Endothelial cell of umbilical vein (primary cell): ENCODE data around the gene LRRC7. TPM values are rescaled to one million over a fixed set of nuclear protein-coding genes. Genes with fewer than 3 reads are reported as not detected.

Experiments used
- BruUV-seq: library from RNA; stranded (reverse); fragments of 400-500 nt; replicated peaks from 2 replicates; lab custom pipeline; 2021; lab: Mats Ljungman, UMichigan
- CTCF ChIA-PET: fragments of 300-600, 350-600 bp; sonication (Branson Sonifier 250); formaldehyde crosslinking; loops from one replicate; lab custom pipeline; 2021; ENCODE audit warnings: antibody characterized with exemption, inconsistent platforms; lab: Charles Lee
- POLR2A ChIA-PET: fragments of 300-600, 350-600 bp; sonication (Branson Sonifier 250); formaldehyde crosslinking; loops from one replicate; lab custom pipeline; 2021; ENCODE audit warnings: antibody characterized with exemption, inconsistent platforms; lab: Charles Lee
- DNase-seq: peaks from one replicate; pipeline ENCODE4 v3.0.0-alpha.2; 2011; ENCODE audit warnings: low read depth, low spot score
- FAIRE-seq: peaks from 2 replicates; lab custom pipeline; 2011; peaks lifted over from hg19 to GRCh38; lab: Jason Lieb, UNC
- H2AFZ ChIP-seq: 2 replicates; pipeline ENCODE4 v1.6.0; 2012; ENCODE audit warnings: low read depth, low read length, control low read depth, inconsistent platforms
- H3K27ac ChIP-seq: 2 replicates; pipeline ENCODE4 v1.5.1; 2011; ENCODE audit warnings: low read depth, mild to moderate bottlenecking, control low read depth, low read length, moderate library complexity; ENCODE audit not compliant: insufficient read depth
- H3K27me3 ChIP-seq, 2 experiments: 2 replicates each; pipeline versions ENCODE4 v1.6.0 to v1.6.1; 2011; ENCODE audit warnings: low read length in 2 of 2, mixed read lengths in 1 of 2; ENCODE audit not compliant: control insufficient read depth in 2 of 2, insufficient read depth in 2 of 2
- H3K36me3 ChIP-seq, 2 experiments: 2 replicates in 1 of 2; 3 replicates in 1 of 2; pipeline ENCODE4 v1.5.1; 2011; ENCODE audit warnings: low read length in 2 of 2, mild to moderate bottlenecking in 1 of 2, moderate library complexity in 1 of 2; ENCODE audit not compliant: control insufficient read depth in 2 of 2, insufficient read depth in 2 of 2; ENCODE audit errors: extremely low read depth in 1 of 2
- H3K4me1 ChIP-seq: 3 replicates; pipeline ENCODE4 v1.5.1; 2011; ENCODE audit warnings: mild to moderate bottlenecking, low read length; ENCODE audit not compliant: control insufficient read depth, insufficient read depth; ENCODE audit errors: extremely low read depth
- H3K4me2 ChIP-seq: 2 replicates; pipeline ENCODE4 v1.6.1; 2011; ENCODE audit warnings: low read length, control low read depth, mixed read lengths; ENCODE audit not compliant: insufficient read depth
- H3K4me3 ChIP-seq, 3 experiments: fragments of 200-600 bp in 1 of 3; sonication (generic), shearing (Covaris generic) in 1 of 3; replicated peaks in 1 of 3; 2 replicates each; pipeline ENCODE4 v1.5.1; 2011 to 2016; ENCODE audit warnings: control low read depth in 3 of 3, low read length in 3 of 3, mild to moderate bottlenecking in 2 of 3, inconsistent platforms in 1 of 3, low read depth in 1 of 3, moderate library complexity in 1 of 3; ENCODE audit not compliant: insufficient read depth in 1 of 3
- H3K79me2 ChIP-seq: 2 replicates; pipeline ENCODE4 v1.6.0; 2012; ENCODE audit warnings: low read length, inconsistent platforms; ENCODE audit not compliant: control insufficient read depth, insufficient read depth
- H3K9ac ChIP-seq: replicated peaks from 2 replicates; pipeline ENCODE3; 2011; ENCODE audit warnings: low read length, control low read depth; ENCODE audit not compliant: insufficient read depth; ENCODE audit errors: extremely low read depth
- H3K9me1 ChIP-seq: replicated peaks from 3 replicates; pipeline ENCODE4 v1.6.0; 2011; ENCODE audit warnings: mild to moderate bottlenecking, low read length; ENCODE audit not compliant: control insufficient read depth, insufficient read depth; ENCODE audit errors: extremely low read depth
- H3K9me3 ChIP-seq: replicated peaks from 2 replicates; pipeline ENCODE4 v1.5.1; 2012; ENCODE audit warnings: low read length, inconsistent platforms; ENCODE audit not compliant: control insufficient read depth, insufficient read depth
- H4K20me1 ChIP-seq: replicated peaks from 2 replicates; pipeline ENCODE3; 2011; ENCODE audit warnings: mild to moderate bottlenecking, low read length; ENCODE audit not compliant: control insufficient read depth, insufficient read depth; ENCODE audit errors: extremely low read depth
- EZH2 ChIP-seq: IDR thresholded peaks from 2 replicates; pipeline ENCODE4 v1.6.1; 2012; ENCODE audit warnings: borderline replicate concordance, low read depth, mild to moderate bottlenecking, moderate library complexity, low read length, inconsistent platforms; ENCODE audit not compliant: severe bottlenecking
- FOS ChIP-seq: IDR thresholded peaks from 2 replicates; pipeline ENCODE4 v1.6.1; 2011; ENCODE audit warnings: mild to moderate bottlenecking, low read length, moderate library complexity, borderline replicate concordance; ENCODE audit not compliant: insufficient read depth
- GATA2 ChIP-seq: IDR thresholded peaks from 2 replicates; pipeline ENCODE4 v1.7.0; 2011; ENCODE audit warnings: low read depth, mild to moderate bottlenecking, moderate library complexity, mixed read lengths, low read length; ENCODE audit not compliant: insufficient read length, insufficient read depth
- JUN ChIP-seq: IDR thresholded peaks from 2 replicates; pipeline ENCODE4 v1.6.1; 2011; ENCODE audit warnings: borderline replicate concordance, low read depth; ENCODE audit not compliant: insufficient read length, insufficient read depth
- MYC ChIP-seq: IDR thresholded peaks from one replicate; pipeline ENCODE4 v1.6.1; 2011; ENCODE audit warnings: mild to moderate bottlenecking, low read depth, low read length
- POLR2A ChIP-seq: IDR thresholded peaks from 2 replicates; pipeline ENCODE4 v1.6.1; 2012; ENCODE audit warnings: low read depth, mild to moderate bottlenecking, control low read depth, low read length
- POLR2AphosphoS5 ChIP-seq: IDR thresholded peaks from 2 replicates; pipeline ENCODE4 v1.6.1; 2012; ENCODE audit warnings: low read depth, mild to moderate bottlenecking, control low read depth, low read length, moderate library complexity; ENCODE audit not compliant: insufficient read depth
- dilution Hi-C: fragments of 300-500 bp; cut with MboI; formaldehyde crosslinking; loops from one replicate; pipeline ENCODE4 v1.15.0; 2019; ENCODE audit warnings: low sequenced_read_pairs; ENCODE audit not compliant: extremely low pct_ligation_motif_present
- intact Hi-C: fragments of 100-400 bp; cut with micrococcal nuclease; formaldehyde crosslinking; loops from one replicate; pipeline ENCODE4 v1.10.0; 2022
- polyA plus RNA-seq, 4 experiments: library from polyadenylated mRNA; depleted of rRNA in 3 of 4; stranded (reverse) in 3 of 4; unstranded in 1 of 4; fragments of >200 nt; gene quantifications; 2 replicates each; pipeline versions ENCODE4 v1.2.1 to v1.2.3, GENCODE V29; 2011 to 2012; ENCODE audit warnings: missing spikeins in 1 of 4
- total RNA-seq: library from RNA; stranded (reverse); gene quantifications from 2 replicates; pipeline ENCODE4 v1.2.3, GENCODE V29; 2021
- TF ChIP-seq, protein P1 (sequence below), 2 donors: IDR thresholded peaks; 1 replicate in 1 of 2; 2 replicates in 1 of 2; pipeline ENCODE4 v1.5.1; 2011; ENCODE audit warnings: low read length in 2 of 2, mild to moderate bottlenecking in 2 of 2, moderate library complexity in 2 of 2, control low read depth in 1 of 2, inconsistent platforms in 1 of 2, low read depth in 1 of 2; ENCODE audit not compliant: insufficient read depth in 1 of 2; ENCODE audit errors: extremely low read depth in 1 of 2
- TF ChIP-seq, protein P2 (sequence below): IDR thresholded peaks from 2 replicates; pipeline ENCODE4 v1.6.1; 2011; ENCODE audit not compliant: insufficient read depth, insufficient read length

The LRRC7 gene
- total and polyA plus RNA-seq, 2 donors (not counting 3 experiments of a cell fraction or from before 2014, with no cell fraction given), result 0.11 to 0.58 TPM

DNA sequence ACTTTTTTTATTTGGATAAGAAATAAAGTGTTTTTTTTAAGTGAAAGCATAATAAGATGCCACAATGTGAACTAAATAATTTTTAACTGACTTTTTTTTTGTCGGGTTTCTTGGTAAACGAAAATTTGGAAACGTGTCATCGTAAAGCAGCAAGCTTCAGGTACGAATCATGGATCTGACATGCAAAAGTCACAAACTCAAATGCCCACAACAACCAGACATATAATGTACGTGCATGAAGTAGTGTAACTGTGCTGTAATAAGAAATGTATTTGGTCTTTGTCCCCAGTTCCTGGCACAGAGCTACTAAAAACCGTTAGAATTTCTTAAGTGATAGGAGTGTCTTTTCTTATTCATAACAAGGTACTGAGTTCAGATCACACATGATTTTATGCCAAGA is 44.3 kb upstream of the LRRC7 start:
- H3K4me3 ChIP-seq, result no peak overlapping the region
- H3K4me1 ChIP-seq, result no peaks in the 10 kb centered on the region
- H3K36me3 ChIP-seq, result no peaks in the 10 kb centered on the region
- no peak overlapping the region for H2AFZ ChIP-seq
- intact Hi-C loops, result no loop called here
- H3K4me2 ChIP-seq, result no peak overlapping the region
- CTCF ChIA-PET, result interaction anchor here (1.6 kb wide), 1 partner anchor 9 kb away, joined by 5 read pairs; no protein-coding TSS in a partner anchor
- H3K9me1 ChIP-seq, result no peaks in the 10 kb centered on the region
- no peak overlapping the region for H3K27ac ChIP-seq
- dilution Hi-C loops, result no loop called here
- H3K9me3 ChIP-seq, result no peaks in the 10 kb centered on the region
- H3K79me2 ChIP-seq, result no peaks in the 10 kb centered on the region
- no peak for TF ChIP-seq POLR2A
- no peak for TF ChIP-seq MYC
- TF ChIP-seq, protein P1, sequence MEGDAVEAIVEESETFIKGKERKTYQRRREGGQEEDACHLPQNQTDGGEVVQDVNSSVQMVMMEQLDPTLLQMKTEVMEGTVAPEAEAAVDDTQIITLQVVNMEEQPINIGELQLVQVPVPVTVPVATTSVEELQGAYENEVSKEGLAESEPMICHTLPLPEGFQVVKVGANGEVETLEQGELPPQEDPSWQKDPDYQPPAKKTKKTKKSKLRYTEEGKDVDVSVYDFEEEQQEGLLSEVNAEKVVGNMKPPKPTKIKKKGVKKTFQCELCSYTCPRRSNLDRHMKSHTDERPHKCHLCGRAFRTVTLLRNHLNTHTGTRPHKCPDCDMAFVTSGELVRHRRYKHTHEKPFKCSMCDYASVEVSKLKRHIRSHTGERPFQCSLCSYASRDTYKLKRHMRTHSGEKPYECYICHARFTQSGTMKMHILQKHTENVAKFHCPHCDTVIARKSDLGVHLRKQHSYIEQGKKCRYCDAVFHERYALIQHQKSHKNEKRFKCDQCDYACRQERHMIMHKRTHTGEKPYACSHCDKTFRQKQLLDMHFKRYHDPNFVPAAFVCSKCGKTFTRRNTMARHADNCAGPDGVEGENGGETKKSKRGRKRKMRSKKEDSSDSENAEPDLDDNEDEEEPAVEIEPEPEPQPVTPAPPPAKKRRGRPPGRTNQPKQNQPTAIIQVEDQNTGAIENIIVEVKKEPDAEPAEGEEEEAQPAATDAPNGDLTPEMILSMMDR (IDR thresholded peaks at IDR 0.05; ENCODE audit: extremely low read depth in 1 of 2, insufficient read depth in 1 of 2, low read depth in 1 of 2, low read length in 2 of 2), result no peak
- no peak for TF ChIP-seq FOS
- no peak for TF ChIP-seq POLR2AphosphoS5
- TF ChIP-seq EZH2, result no peak
- TF ChIP-seq, protein P2, sequence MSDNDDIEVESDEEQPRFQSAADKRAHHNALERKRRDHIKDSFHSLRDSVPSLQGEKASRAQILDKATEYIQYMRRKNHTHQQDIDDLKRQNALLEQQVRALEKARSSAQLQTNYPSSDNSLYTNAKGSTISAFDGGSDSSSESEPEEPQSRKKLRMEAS, result no peak
- no peak for TF ChIP-seq GATA2
- TF ChIP-seq JUN, result no peak
- H4K20me1 ChIP-seq, result no peaks in the 10 kb centered on the region
- no peak overlapping the region for H3K9ac ChIP-seq
- FAIRE-seq (no peak), DNase-seq (no peak)
- no TSS peak for BruUV-seq
- H3K27me3 ChIP-seq, result no peaks in the 10 kb centered on the region
- POLR2A ChIA-PET, result no interaction called here
